ENCODE results near the gene MBD6.

MBD6 gene, protein sequence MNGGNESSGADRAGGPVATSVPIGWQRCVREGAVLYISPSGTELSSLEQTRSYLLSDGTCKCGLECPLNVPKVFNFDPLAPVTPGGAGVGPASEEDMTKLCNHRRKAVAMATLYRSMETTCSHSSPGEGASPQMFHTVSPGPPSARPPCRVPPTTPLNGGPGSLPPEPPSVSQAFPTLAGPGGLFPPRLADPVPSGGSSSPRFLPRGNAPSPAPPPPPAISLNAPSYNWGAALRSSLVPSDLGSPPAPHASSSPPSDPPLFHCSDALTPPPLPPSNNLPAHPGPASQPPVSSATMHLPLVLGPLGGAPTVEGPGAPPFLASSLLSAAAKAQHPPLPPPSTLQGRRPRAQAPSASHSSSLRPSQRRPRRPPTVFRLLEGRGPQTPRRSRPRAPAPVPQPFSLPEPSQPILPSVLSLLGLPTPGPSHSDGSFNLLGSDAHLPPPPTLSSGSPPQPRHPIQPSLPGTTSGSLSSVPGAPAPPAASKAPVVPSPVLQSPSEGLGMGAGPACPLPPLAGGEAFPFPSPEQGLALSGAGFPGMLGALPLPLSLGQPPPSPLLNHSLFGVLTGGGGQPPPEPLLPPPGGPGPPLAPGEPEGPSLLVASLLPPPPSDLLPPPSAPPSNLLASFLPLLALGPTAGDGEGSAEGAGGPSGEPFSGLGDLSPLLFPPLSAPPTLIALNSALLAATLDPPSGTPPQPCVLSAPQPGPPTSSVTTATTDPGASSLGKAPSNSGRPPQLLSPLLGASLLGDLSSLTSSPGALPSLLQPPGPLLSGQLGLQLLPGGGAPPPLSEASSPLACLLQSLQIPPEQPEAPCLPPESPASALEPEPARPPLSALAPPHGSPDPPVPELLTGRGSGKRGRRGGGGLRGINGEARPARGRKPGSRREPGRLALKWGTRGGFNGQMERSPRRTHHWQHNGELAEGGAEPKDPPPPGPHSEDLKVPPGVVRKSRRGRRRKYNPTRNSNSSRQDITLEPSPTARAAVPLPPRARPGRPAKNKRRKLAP

GRCh38 chr12:57522011-57522886, at the start of gene MBD6:
Gene MBD6, plus strand, starts transcription at chr12:57522824. Its CDS starts 1,480 bp downstream, at chr12:57524304.
- no peak for FAIRE-seq

- FAIRE-seq = no peak
These were observed 49.2 kb upstream of the MBD6 start for GRCh38 chr12:57473392-57473791.

DNA sequence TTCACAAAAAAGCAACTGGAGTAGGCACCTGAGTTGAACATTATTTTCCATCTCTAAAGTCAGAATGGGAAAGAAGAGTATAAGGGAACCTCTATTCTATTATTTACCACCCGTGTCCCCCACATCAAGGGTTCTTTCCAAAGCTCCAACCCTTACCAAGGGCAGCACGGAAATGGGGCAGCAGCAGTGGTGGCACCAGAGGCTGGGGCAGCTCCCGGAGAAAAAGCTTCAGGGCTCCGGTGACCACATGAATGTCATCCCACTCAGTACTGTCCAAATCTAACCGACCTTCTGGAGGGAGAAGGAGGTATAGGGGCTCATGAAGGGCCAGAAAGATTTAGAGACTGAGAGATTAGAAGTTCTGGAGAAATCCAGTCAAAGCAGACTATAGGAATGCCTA, 48.7 kb upstream of the MBD6 start:
- FAIRE-seq = no peak

DNA sequence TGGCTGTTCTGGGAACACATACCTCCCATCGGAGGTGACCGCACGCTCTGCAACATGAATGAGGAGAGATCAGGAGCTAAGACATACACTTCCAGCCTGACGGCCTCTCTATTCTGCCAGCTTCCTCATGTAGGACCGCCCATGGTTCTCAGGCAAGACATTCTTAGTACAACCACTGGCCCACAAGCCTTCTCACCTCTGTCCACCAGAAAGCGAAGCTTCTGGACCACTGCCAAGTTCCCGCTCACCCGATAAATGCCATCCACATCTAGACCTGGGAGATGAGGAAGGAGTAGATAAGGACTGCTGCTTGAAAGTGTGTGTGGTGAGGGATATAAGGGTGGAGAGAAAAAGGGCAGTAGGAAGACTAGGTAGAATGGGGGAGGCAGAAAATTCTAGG, 48.2 kb upstream of the MBD6 start:
- FAIRE-seq = no peak

DNA sequence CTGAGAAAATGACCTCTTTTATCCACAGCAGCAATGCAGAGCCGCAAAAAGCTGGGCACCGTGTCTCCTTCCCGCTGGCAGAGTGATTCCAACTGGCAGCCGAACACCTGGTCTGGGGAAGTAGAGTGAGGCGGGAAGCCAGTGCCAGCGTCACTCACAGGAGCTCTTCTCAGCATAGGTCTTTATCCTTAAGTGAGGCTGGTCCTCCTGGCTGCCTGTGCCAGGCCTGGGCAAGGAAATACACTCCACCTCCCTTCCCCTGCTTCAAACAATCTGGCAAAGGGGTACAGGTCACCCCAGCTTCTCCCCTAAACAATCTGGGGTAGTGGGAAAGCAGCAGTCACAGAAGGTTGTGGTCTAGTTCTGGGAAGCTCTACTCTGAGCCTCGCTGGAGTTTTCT, 47.8 kb upstream of the MBD6 start:
- no peak for FAIRE-seq

- FAIRE-seq = no peak
These were observed 47.1 kb upstream of the MBD6 start for GRCh38 chr12:57475271-57476161.

DNA sequence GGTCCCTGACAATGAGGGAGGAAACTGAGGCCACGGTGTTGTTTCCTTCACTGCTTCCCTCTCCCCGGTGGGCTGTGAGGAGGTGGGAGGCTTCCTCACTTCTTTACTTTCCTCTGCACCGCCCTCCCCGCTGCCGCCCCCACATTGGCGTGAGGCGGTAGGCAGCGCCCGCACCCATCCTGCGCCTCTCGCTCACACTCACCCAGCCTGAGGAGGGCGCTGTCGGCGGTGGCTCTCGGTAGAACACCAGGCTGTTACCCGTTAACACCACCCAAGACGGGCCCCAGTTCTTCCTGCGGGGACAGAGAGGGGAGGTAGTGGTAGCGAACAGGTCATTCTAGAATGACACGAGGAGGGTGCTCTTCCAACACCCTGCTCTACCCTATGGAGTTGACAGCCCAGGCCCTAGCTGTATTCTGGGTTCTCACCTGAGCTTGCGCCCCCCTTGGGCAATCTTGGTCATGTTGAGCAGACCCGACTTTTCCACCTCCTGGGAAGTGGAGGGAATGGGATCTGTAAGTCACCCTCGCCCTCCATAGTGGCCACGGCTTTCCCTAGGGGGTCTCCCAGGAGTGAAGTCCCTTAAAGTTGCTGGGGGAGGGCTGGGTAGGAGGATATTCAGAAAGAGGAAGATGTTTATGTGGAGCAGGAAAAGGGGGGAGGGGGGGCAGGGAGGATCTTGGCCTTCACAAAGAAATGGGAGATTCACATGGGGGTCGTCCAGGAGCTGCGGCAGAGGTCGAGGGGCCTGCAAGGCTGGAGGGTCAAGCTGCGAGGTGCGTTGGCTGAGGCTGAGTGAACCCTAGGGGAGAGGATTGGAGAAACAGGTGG, 46.2 kb upstream of the MBD6 start:
- no peak for FAIRE-seq

- no peak for FAIRE-seq
These were observed 45.5 kb upstream of the MBD6 start for GRCh38 chr12:57476993-57477709.

DNA sequence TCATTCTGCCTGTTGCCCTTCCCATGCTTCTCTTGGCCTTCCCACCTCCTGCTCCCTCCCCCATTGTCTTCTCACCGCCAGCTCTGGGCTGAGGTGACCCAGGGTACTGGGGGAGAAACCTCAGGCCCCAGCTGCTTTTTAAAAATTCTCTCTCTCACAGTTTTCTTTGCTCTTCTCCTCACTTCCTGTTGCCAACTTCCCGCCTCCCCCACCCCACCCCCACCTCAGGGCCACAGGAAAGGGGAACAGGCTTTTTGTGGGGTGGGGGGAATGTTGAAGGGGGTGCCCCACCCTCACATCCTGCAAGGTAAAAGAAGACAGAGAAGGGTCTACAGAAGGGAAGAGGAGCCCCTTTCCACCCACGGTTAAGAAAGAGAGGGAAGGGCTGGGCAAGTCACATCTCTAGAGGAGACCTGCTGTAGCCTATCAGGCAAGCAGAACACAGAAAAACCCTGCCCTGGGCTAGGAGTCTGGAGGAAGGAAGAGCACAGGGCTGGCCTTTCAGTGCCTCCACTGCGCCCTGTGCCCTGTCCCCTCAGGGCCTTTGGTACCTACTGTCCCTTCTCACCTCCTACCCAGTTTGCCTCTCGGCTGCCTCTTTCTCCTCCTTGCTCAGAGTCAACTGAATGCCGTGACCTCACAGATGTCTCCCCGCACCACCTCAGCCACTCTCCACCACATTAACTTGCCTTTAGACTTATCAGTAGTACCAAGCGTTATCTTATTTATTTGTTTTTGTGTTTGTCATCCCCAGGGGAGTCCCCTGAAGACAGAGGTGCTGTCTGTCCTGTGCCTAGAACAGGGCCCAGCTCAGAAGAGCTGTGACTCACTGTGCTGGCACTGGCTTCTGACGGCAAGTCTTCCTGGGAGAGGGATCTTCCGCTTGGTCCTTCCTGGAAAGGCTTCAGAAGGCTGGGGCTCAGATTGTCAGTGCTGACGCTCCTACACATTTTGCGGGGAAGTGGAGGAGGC, 44.6 kb upstream of the MBD6 start:
- no peak for FAIRE-seq

DNA sequence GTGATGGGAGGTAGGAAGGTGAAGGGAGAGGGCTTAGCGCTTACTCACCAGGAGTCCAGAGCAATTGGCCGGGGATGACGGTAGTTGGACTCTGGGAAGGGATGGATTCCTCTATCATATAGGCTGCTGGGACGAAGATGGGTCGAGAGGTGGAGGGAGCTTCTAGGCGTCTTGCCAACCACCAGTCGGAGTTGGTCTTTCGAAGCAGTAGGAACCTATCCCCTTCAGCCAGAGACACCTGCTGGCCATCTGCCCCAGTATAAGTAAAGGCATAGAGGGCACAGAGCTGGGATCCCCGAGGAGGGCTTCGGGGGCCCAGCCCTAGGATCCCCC, 43.6 kb upstream of the MBD6 start:
- no peak for FAIRE-seq

GRCh38 chr12:57479376-57480115, 43.1 kb upstream of the MBD6 start, which contains the start of gene ARHGAP9:
Gene ARHGAP9, minus strand, starts transcription at chr12:57479866. Its CDS starts 460 bp downstream, at chr12:57479406.
- no peak for FAIRE-seq

DNA sequence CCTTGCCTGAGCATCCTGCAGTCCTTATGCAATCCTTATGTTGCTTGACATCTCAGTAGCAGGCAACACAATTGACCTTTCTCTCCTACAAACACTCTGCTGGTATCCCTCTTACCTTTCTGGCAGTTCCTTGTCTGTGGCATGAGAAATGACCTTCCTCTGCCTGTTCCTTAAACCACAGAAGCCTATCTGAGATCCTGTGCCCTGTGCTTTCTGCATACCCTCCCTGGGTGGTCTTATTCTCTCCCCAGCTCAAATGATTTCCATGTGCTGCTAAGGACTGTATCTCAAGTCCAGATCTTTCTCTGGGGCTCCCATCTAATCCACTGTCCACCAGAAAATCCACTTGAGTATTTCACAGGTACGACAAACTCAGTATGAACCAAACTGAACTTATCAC, 41.0 kb upstream of the MBD6 start:
- no peak for FAIRE-seq

- no peak for FAIRE-seq
These were observed 39.2 kb upstream of the MBD6 start for GRCh38 chr12:57483466-57483865.

DNA sequence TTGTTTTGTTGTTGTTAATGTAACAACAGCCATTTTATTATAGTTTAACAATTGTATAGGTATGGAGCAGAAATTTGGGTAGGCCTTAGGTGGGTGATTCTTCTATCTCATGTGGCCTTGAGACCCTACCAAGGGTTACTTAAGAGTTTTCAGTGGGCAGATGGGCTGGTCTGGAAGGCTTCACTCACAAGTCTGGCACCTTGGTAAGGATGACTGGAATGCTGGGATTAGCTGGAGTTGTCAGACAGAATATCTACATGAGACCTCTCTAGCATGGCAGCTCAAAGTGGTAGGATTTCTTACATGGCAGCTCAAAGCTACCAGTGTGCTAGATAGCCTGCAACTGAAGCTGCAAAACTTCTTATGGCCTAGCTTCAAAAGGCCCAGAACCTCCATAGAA, 36.9 kb upstream of the MBD6 start:
- no peak for FAIRE-seq

GRCh38 chr12:57487055-57487596, 35.5 kb upstream of the MBD6 start:
- FAIRE-seq = no peak

DNA sequence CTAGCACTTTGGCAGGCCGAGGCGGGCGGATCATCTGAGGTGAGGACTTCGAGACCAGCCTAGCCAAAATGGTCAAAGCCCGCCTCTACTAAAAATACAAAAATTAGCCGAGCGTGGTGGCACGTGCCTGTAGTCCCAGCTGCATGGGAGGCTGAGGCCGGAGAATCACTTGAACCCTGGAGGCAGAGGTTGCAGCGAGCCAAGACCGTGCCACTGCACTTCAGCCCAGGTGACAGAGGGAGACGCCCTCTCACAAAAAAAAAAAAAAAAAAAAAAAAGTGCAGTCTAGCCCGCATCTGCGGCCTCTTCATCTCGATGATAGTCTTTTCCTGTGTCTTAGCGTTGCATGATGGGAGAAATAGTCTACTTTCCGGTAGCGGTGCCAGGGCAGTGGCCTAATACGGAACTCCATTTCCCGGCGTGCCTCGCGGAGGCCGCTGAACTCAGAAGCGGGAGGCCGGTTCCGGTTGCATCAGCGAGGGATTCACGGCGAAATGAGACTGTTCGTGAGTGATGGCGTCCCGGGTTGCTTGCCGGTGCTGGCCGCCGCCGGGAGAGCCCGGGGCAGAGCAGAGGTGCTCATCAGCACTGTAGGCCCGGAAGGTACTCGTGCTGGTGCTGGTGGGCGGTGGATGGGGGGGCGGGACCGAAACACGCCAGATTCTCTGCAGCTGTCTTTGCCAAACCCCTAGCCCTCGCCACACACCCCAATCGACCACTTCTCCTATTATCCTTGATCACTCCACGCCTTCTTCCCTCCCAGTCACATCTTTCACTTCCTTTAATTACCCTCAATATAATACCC, 34.8 kb upstream of the MBD6 start, which contains the start of gene MARS1:
MARS1 (plus strand) TSS at position 472 of the 805 bp plus-strand sequence; CDS start at position 495, 23 bp downstream.
- peak; percentile 86 for FAIRE-seq

Measured in TTC549 (cell line).